ENCODE results near the gene NFS1.

DNA sequence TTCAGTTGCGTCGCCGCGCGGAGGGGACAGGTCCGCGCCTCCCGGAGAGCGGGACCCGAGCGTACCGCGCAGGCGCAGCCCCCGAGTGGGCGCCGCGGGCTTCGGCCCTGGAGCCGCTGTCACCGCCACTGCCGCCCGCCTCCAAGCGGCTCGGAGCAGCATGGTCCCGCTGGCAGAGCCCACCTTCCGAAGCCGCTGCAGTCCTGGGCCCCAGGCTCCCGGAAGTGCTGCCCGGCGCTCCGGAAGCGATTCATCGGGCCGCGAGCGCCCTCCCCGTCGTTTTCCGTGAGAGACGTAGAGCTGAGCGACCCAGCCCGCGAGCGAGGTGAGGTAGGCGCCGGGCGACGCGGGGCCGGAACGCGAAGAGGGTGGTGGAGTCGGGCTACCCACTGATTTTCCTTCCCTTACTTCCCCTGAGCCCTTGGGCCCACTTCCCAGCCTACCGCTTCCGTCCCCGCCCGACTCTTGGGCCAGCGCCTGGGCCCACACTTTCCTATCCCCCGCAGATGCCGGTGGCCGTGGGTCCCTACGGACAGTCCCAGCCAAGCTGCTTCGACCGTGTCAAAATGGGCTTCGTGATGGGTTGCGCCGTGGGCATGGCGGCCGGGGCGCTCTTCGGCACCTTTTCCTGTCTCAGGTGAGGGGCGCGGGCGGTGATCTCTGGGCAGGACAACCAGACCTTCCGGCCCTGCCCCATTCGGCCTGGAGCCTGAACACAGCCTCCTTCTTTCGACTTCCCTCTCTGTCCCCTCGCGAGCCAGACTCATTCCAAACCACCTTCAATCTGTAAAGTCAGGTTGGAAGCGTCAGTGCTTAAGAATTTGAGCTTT is at the start of gene NFS1, which contains the start of gene ROMO1:
- TF ChIP-seq, protein P1, sequence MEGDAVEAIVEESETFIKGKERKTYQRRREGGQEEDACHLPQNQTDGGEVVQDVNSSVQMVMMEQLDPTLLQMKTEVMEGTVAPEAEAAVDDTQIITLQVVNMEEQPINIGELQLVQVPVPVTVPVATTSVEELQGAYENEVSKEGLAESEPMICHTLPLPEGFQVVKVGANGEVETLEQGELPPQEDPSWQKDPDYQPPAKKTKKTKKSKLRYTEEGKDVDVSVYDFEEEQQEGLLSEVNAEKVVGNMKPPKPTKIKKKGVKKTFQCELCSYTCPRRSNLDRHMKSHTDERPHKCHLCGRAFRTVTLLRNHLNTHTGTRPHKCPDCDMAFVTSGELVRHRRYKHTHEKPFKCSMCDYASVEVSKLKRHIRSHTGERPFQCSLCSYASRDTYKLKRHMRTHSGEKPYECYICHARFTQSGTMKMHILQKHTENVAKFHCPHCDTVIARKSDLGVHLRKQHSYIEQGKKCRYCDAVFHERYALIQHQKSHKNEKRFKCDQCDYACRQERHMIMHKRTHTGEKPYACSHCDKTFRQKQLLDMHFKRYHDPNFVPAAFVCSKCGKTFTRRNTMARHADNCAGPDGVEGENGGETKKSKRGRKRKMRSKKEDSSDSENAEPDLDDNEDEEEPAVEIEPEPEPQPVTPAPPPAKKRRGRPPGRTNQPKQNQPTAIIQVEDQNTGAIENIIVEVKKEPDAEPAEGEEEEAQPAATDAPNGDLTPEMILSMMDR (IDR thresholded peaks at IDR 0.05): peak in 1 of 3 donors; percentile 26
- peak; percentile 76 to 93 (median 76) for TF ChIP-seq POLR2AphosphoS5 (IDR thresholded peaks at IDR 0.05)
